ENCODE data around the gene ACOX3. TPM values are rescaled to one million over a fixed set of nuclear protein-coding genes. Genes with fewer than 3 reads are reported as not detected.

The ACOX3 gene
- total and polyA plus RNA-seq, 9 of the 15 experiments (the other 6 are each of a cell fraction or from before 2014, with no cell fraction given) = 0.68 to 7.3 (median 3.7) TPM

GRCh38 chr4:8478801-8479744 lies 38.5 kb upstream of the ACOX3 start (continued):
- TF ChIP-seq IRF9 (tag; IDR thresholded peaks at IDR 0.05) (peak; percentile 81), POLR2AphosphoS5 (IDR thresholded peaks at IDR 0.05; ENCODE audit: control insufficient read depth, insufficient read depth, low read depth, low read length) (no peak), MTA1 (IDR thresholded peaks at IDR 0.05; ENCODE audit: borderline replicate concordance) (peak; percentile 88), FOXJ3 (CRISPR knock-in tag; IDR thresholded peaks at IDR 0.05) (no peak), XRCC4 (IDR thresholded peaks at IDR 0.05; ENCODE audit: extremely low read depth, insufficient read depth, insufficient read length) (no peak), RBM14 (IDR thresholded peaks at IDR 0.05; ENCODE audit: borderline replicate concordance, insufficient read depth, low read depth, low read length) (no peak), SETDB1 (IDR thresholded peaks at IDR 0.05; ENCODE audit: low read length) (no peak), ZNF785 (CRISPR knock-in tag; IDR thresholded peaks at IDR 0.05) (no peak), ZNF518B (CRISPR knock-in tag; IDR thresholded peaks at IDR 0.05) (no peak), EP300 (IDR thresholded peaks at IDR 0.05; ENCODE audit: low read length) (peak; percentile 96), USF2 (CRISPR knock-in tag; IDR thresholded peaks at IDR 0.05) (no peak), PHB2 (IDR thresholded peaks at IDR 0.05; ENCODE audit: low read depth) (no peak), ZNF699 (CRISPR knock-in tag; IDR thresholded peaks at IDR 0.05; ENCODE audit: insufficient replicate concordance) (no peak), TBP (optimal IDR thresholded peaks at IDR 0.05; ENCODE audit: low read depth, low read length) (no peak), ADNP (tag; IDR thresholded peaks at IDR 0.05) (no peak), HOMEZ (CRISPR knock-in tag; IDR thresholded peaks at IDR 0.05) (no peak), CXXC5 (CRISPR knock-in tag; IDR thresholded peaks at IDR 0.05) (peak; percentile 95), NFE2L1 (tag; IDR thresholded peaks at IDR 0.05; ENCODE audit: borderline replicate concordance, low read depth) (no peak), ZNF696 (CRISPR knock-in tag; conservative IDR thresholded peaks at IDR 0.05) (no peak)

Measured in K562 (cell line).